DOHH2 (cell line): Measurements from ENCODE around the gene SRC.

Experiments
- CTCF ChIP-seq: fragments of 200-600 bp; sonication (generic); IDR thresholded peaks from one replicate; pipeline ENCODE4 v1.5.1; 2014; ENCODE audit warnings: antibody characterized with exemption, mild to moderate bottlenecking, low read depth, low read length; ENCODE audit not compliant: poor library complexity, severe bottlenecking
- EZH2phosphoT487 ChIP-seq: fragments of 200-600 bp; sonication (generic); IDR thresholded peaks from 2 replicates; pipeline ENCODE4 v1.6.1; 2017; ENCODE audit warnings: borderline replicate concordance, mild to moderate bottlenecking, antibody characterized with exemption, low read length, moderate library complexity, mixed read lengths

- TF ChIP-seq CTCF (no peak), EZH2phosphoT487 (no peak)
These were observed 20.7 kb upstream of the SRC start for GRCh38 chr20:37325206-37325605.
